Suprapubic skin (tissue), 4 donors: ENCODE results near the gene DPP9. TPM values are rescaled to one million over a fixed set of nuclear protein-coding genes. Genes with fewer than 3 reads are reported as not detected.

Source experiments
- DNase-seq, 2 donors: peaks; one replicate each; pipeline ENCODE4 v3.0.0-alpha.2; 2019; ENCODE audit warnings: low spot score in 2 of 2
- H3K27ac ChIP-seq: fragments of 200-600 bp; sonication (generic); one replicate; pipeline ENCODE4 v1.5.1; 2019
- H3K27me3 ChIP-seq: fragments of 200-600 bp; sonication (generic); one replicate; pipeline ENCODE4 v1.5.1; 2019
- H3K36me3 ChIP-seq: fragments of 200-600 bp; sonication (generic); one replicate; pipeline ENCODE4 v1.5.1; 2019
- H3K4me1 ChIP-seq: fragments of 200-600 bp; sonication (generic); one replicate; pipeline ENCODE4 v1.5.1; 2019
- H3K4me3 ChIP-seq: fragments of 200-600 bp; sonication (generic); one replicate; pipeline ENCODE4 v1.5.1; 2019; ENCODE audit warnings: mild to moderate bottlenecking
- H3K9me3 ChIP-seq: fragments of 200-600 bp; sonication (generic); one replicate; pipeline ENCODE4 v1.5.1; 2019
- CTCF ChIP-seq, 2 donors: fragments of 200-600 bp in 1 of 2; fragments of 450-650 bp in 1 of 2; sonication (generic) in 1 of 2; IDR thresholded peaks; one replicate each; pipeline ENCODE4 v1.5.1; 2016 to 2019; ENCODE audit warnings: antibody characterized with exemption in 2 of 2, mild to moderate bottlenecking in 1 of 2, moderate library complexity in 1 of 2
- EP300 ChIP-seq: sonication (generic); formaldehyde crosslinking; IDR thresholded peaks from one replicate; pipeline ENCODE4 v1.6.1; 2017; ENCODE audit warnings: antibody characterized with exemption
- POLR2A ChIP-seq, 2 donors: fragments of 450-650 bp; IDR thresholded peaks; one replicate each; pipeline ENCODE4 v1.6.1; 2017; ENCODE audit warnings: antibody characterized with exemption in 2 of 2, mild to moderate bottlenecking in 2 of 2, moderate library complexity in 2 of 2
- POLR2AphosphoS5 ChIP-seq, 3 donors: sonication (generic); formaldehyde crosslinking; IDR thresholded peaks; one replicate each; pipeline ENCODE4 v1.6.1; 2017; ENCODE audit warnings: antibody characterized with exemption in 3 of 3
- WGBS: methylation state at CpG from one replicate; pipeline ENCODE4 v1.1.5; 2018; 5-methylcytosine and 5-hydroxymethylcytosine counted together
- total RNA-seq, 4 donors: library from RNA; depleted of rRNA; stranded (reverse); fragments of >200 nt; gene quantifications; one replicate each; pipeline ENCODE4 v1.1.0, GENCODE V29; 2016

Gene DPP9
- total RNA-seq, 4 donors from 2014 or later = 51.2 to 126 (median 84.1) TPM

DNA sequence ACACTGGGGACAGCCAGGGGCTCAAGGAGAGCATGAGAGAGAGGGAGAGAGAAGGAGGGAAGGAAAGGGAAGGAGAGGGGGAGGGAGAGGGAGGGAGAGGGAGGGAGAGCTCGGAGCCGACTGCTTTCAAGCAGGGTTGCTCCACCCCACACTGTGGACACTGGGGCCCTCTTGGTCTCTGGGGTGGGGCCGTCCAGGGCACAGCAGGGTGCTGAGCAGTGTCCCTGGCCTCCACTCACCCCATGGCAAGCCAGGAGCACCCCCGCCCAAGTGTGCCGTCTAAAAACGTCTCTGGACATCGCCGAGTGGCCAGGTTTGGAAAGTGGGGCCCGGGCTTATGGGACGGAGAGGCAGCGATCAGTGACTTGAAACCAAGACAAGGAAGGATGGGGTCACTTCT lies 20.9 kb downstream of the DPP9 start:
- Histone ChIP-seq H3K9me3 (no peaks in the 10 kb centered on the region), H3K4me1 (peaks cover 34% of the 10 kb centered on the region), H3K36me3 (peaks cover 76% of the 10 kb centered on the region), H3K4me3 (no peak overlapping the region), H3K27ac (no peak overlapping the region), H3K27me3 (no peaks in the 10 kb centered on the region)
- TF ChIP-seq POLR2A (IDR thresholded peaks at IDR 0.05) (no peak), EP300 (no peak), POLR2AphosphoS5 (IDR thresholded peaks at IDR 0.05) (no peak), CTCF (IDR thresholded peaks at IDR 0.05) (no peak)
- 93% methylated on average over 9 of the region's 11 CpGs for WGBS
- DNase-seq = no peak

DNA sequence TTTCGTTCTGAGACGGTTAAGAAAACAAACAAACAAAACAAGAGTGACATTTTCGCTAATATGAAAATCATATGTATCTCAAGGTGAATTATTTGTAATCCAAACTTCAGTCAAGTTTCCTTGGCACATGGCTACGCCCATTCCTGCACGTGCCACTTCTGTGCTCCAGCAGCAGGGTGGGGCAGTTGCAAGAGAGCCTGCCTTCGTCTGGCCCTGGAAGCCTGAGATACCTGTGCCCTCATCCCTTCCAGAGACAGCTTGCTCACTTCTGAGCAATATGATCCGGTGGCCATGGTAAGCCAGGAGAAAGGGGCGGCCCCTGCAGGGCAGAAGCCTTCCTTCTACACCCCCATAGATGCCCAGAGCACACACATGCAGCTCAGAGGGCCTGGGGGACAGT lies 22.1 kb downstream of the DPP9 start:
- Histone ChIP-seq H3K4me3 (no peak overlapping the region), H3K4me1 (peaks cover 39% of the 10 kb centered on the region), H3K9me3 (no peaks in the 10 kb centered on the region), H3K27me3 (no peaks in the 10 kb centered on the region), H3K27ac (peak overlapping the region; percentile 83), H3K36me3 (peaks cover 87% of the 10 kb centered on the region)
- DNase-seq = no peak
- TF ChIP-seq POLR2AphosphoS5 (IDR thresholded peaks at IDR 0.05) (no peak), EP300 (no peak), POLR2A (IDR thresholded peaks at IDR 0.05) (no peak), CTCF (IDR thresholded peaks at IDR 0.05) (no peak)
- WGBS = 62% methylated on average over 8 of the region's 8 CpGs

DNA sequence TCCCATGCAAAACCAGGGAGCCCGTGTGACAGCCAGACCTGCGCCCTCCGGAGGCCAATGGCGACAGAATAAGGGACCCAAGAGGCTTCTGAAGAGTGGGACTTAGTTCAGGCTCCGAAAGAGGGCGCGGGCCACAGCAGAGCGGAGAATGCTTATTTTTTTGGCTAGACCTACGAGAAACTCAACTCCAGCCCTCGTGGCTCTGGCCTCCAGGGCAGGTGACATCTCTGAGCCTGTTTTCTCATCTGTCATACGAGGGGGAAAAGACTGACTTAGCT lies 23.0 kb downstream of the DPP9 start:
- H3K4me3 ChIP-seq = no peak overlapping the region
- no peak for TF ChIP-seq POLR2AphosphoS5 (IDR thresholded peaks at IDR 0.05)
- TF ChIP-seq POLR2A (IDR thresholded peaks at IDR 0.05) = no peak
- no peak for TF ChIP-seq CTCF (IDR thresholded peaks at IDR 0.05)
- TF ChIP-seq EP300 = no peak
- H3K27me3 ChIP-seq = no peaks in the 10 kb centered on the region
- H3K27ac ChIP-seq = peak overlapping the region; percentile 83
- H3K4me1 ChIP-seq = peaks cover 38% of the 10 kb centered on the region
- no peaks in the 10 kb centered on the region for H3K9me3 ChIP-seq
- peaks cover 94% of the 10 kb centered on the region for H3K36me3 ChIP-seq
- DNase-seq = no peak
- 75% methylated on average over 11 of the region's 11 CpGs for whole genome bisulfite sequencing

- Histone ChIP-seq H3K27ac (peak overlapping the region; percentile 83), H3K36me3 (peaks cover 94% of the 10 kb centered on the region), H3K9me3 (no peaks in the 10 kb centered on the region), H3K27me3 (no peaks in the 10 kb centered on the region), H3K4me1 (peaks cover 41% of the 10 kb centered on the region), H3K4me3 (no peak overlapping the region)
- no peak for DNase-seq
- 43% methylated on average over 16 of the region's 33 CpGs for WGBS
- no peak for TF ChIP-seq EP300
- no peak for TF ChIP-seq POLR2AphosphoS5 (IDR thresholded peaks at IDR 0.05)
- no peak for TF ChIP-seq POLR2A (IDR thresholded peaks at IDR 0.05)
- TF ChIP-seq CTCF (IDR thresholded peaks at IDR 0.05) = no peak
These were observed 23.6 kb downstream of the DPP9 start for GRCh38 chr19:4699826-4700692.

- no peaks in the 10 kb centered on the region for H3K9me3 ChIP-seq
- TF ChIP-seq EP300 (no peak), CTCF (IDR thresholded peaks at IDR 0.05) (no peak), POLR2AphosphoS5 (IDR thresholded peaks at IDR 0.05) (no peak), POLR2A (IDR thresholded peaks at IDR 0.05) (no peak)
- H3K27me3 ChIP-seq = no peaks in the 10 kb centered on the region
- peaks cover 66% of the 10 kb centered on the region for H3K4me1 ChIP-seq
- peaks cover 95% of the 10 kb centered on the region for H3K36me3 ChIP-seq
- 59% methylated on average over 7 of the region's 14 CpGs for WGBS
- H3K4me3 ChIP-seq = no peak overlapping the region
- peak overlapping the region; percentile 61 for H3K27ac ChIP-seq
- DNase-seq = no peak
These were observed 26.3 kb downstream of the DPP9 start for GRCh38 chr19:4697304-4697703.
